SJCRH30 (cell line): ENCODE results near the gene SULT2B1. TPM values are rescaled to one million over a fixed set of nuclear protein-coding genes. Genes with fewer than 3 reads are reported as not detected.
"Not testable (repeated sequence)": the region's sequence is repeated elsewhere in the genome, so short reads cannot be mapped to it uniquely, and the experiment has no call there.

Experiments used
- DNase-seq, 2 experiments: peaks; one replicate each; pipeline ENCODE4 v3.0.0-alpha.2; 2015 to 2020
- H3K27ac ChIP-seq: fragments of 250-450 bp; sonication (Bioruptor Pico); 2 replicates; pipeline ENCODE4 v1.5.1; 2020; ENCODE audit warnings: mild to moderate bottlenecking, moderate library complexity
- H3K27me3 ChIP-seq: fragments of 250-450 bp; sonication (Bioruptor Pico); 2 replicates; pipeline ENCODE4 v1.5.1; 2020; ENCODE audit warnings: mild to moderate bottlenecking, moderate library complexity
- H3K36me3 ChIP-seq: fragments of 250-450 bp; sonication (Bioruptor Pico); 2 replicates; pipeline ENCODE4 v1.5.1; 2020; ENCODE audit warnings: mild to moderate bottlenecking, moderate library complexity
- H3K4me1 ChIP-seq: fragments of 250-450 bp; sonication (Bioruptor Pico); 2 replicates; pipeline ENCODE4 v1.5.1; 2020; ENCODE audit warnings: mild to moderate bottlenecking, moderate library complexity
- H3K4me3 ChIP-seq: fragments of 250-450 bp; sonication (Bioruptor Pico); 2 replicates; pipeline ENCODE4 v1.5.1; 2020; ENCODE audit warnings: mild to moderate bottlenecking, moderate library complexity
- H3K9me3 ChIP-seq: fragments of 250-450 bp; sonication (Bioruptor Pico); replicated peaks from 2 replicates; pipeline ENCODE4 v1.5.1; 2020; ENCODE audit warnings: mild to moderate bottlenecking, moderate library complexity
- total RNA-seq: library from RNA; depleted of rRNA; stranded (reverse); fragments of >200 nt; shearing (Covaris generic); gene quantifications from 2 replicates; pipeline ENCODE4 v1.2.3, GENCODE V29; 2014

Gene SULT2B1
- total RNA-seq, 1 experiment from 2014 or later: 0.26 TPM

- no peak overlapping the region for H3K4me3 ChIP-seq
- no peaks in the 10 kb centered on the region for H3K4me1 ChIP-seq
- no peak for DNase-seq
- no peaks in the 10 kb centered on the region for H3K27me3 ChIP-seq
- H3K36me3 ChIP-seq: no peaks in the 10 kb centered on the region
- H3K27ac ChIP-seq: no peak overlapping the region
- H3K9me3 ChIP-seq: no peaks in the 10 kb centered on the region
Measured at GRCh38 chr19:48514123-48514458, 37.9 kb upstream of the SULT2B1 start.

DNA sequence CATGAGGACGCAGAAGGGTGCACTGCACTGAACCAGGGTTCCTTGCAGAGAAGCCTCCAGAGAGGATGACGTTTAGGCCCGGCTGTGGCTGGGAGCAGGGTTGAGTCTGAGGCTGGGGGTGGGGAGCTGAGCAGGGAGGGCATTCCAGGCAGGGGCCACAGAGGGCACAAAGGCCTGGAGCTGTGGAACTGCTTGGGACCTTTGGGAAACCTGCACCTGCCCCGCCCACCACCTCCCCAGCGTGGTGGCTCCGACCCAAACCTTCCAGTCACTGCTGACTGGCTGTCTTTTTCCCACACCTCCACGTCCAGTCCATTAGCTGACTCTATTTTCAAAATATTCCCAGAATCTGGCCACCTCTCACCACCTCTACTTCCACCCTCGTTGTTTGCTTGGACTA, 35.4 kb upstream of the SULT2B1 start:
- no peaks in the 10 kb centered on the region for H3K9me3 ChIP-seq
- H3K27me3 ChIP-seq: no peaks in the 10 kb centered on the region
- no peaks in the 10 kb centered on the region for H3K36me3 ChIP-seq
- H3K4me3 ChIP-seq: no peak overlapping the region
- no peak overlapping the region for H3K27ac ChIP-seq
- no peak for DNase-seq
- H3K4me1 ChIP-seq: no peaks in the 10 kb centered on the region

DNA sequence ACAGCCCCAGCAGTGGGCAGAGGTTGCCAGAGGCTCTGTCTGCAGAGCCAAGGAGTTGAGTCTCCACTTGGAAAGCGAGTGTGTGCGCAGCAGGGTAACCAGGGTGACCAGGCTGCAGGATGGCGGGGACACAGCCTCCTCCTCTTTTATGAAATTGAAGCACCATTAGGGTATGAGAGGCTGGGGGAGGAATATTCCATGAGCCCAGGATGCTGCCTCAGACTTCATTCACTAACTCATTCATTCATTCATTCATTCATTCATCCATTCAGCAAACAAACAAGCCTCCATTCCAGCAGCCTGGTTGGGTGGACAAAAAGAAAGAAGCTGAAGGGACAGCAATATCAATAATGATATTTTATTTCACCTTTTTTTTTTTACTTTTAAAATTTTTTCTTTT, 33.8 kb upstream of the SULT2B1 start:
- no peak for DNase-seq
- Histone ChIP-seq H3K27ac (no peak overlapping the region), H3K4me3 (no peak overlapping the region), H3K27me3 (no peaks in the 10 kb centered on the region), H3K9me3 (no peaks in the 10 kb centered on the region), H3K4me1 (no peaks in the 10 kb centered on the region), H3K36me3 (no peaks in the 10 kb centered on the region)

DNA sequence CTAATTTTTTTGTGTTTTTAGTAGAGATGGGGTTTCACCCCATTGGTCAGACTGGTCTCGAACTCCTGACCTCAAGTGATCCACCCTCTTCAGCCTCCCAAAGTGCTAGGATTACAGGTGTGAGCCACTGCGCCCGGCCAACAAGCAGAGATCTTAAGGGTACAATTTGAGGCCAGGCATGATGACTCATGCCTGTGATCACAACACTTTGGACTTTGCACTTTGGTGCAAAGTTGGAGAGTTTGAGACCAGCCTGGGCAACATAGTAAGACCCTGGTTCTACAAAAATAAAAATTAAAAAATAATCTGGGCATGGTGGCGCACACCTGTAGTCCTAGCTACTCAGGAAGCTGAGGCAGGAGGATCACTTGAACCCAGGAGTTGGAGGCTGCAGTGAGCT, 32.5 kb upstream of the SULT2B1 start:
- not testable (repeated sequence) for DNase-seq, H3K27me3 ChIP-seq, H3K4me1 ChIP-seq, H3K4me3 ChIP-seq, H3K9me3 ChIP-seq, H3K27ac ChIP-seq, H3K36me3 ChIP-seq

DNA sequence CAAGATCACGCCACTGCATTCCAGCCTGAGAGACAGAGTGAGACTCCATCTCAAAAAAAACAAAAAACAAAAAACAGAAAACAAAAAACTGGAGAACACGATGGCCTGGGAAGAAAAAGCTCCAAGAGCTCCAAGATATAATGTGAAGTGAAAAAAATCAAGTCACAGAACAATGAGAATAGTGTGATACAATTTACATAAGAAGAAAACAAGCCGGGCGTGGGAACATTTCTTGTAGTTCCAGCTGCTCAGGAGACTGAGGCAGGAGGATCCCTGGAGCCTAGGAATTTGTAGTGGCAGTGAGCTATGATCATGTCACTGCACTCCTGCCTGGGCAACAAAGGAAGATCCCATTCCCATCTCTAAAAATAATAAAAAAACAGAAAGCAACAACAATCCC, 31.8 kb upstream of the SULT2B1 start:
- H3K9me3 ChIP-seq: no peaks in the 10 kb centered on the region
- no peak overlapping the region for H3K4me3 ChIP-seq
- H3K27me3 ChIP-seq: no peaks in the 10 kb centered on the region

DNA sequence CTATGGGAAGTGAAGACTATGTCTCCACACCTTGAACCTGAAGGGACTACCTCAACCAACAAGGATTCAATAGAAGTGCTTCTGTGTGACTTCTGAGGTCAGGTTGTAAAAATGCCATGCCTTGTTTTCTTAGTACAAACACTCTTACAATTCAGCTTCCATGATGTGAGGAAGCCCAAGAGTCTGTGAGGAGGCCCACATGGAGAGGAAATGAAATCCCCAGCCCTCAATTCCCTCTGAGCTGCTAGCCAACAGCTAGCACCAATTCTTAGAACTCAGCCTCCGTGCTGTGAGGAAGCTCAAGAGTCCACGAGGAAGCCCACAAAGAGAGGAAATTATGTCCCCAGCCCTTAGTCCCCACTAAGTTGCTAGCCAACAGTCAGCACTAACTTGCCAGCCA, 27.8 kb upstream of the SULT2B1 start:
- no peaks in the 10 kb centered on the region for H3K4me1 ChIP-seq
- H3K9me3 ChIP-seq: no peaks in the 10 kb centered on the region
- no peak overlapping the region for H3K27ac ChIP-seq
- no peak overlapping the region for H3K4me3 ChIP-seq
- DNase-seq: no peak
- H3K27me3 ChIP-seq: no peaks in the 10 kb centered on the region
- no peaks in the 10 kb centered on the region for H3K36me3 ChIP-seq

More for the DNA sequence above, 31.8 kb upstream of the SULT2B1 start:
- no peak for DNase-seq
- Histone ChIP-seq H3K36me3 (no peaks in the 10 kb centered on the region), H3K4me1 (no peaks in the 10 kb centered on the region), H3K27ac (no peak overlapping the region)

- Histone ChIP-seq H3K4me1 (no peaks in the 10 kb centered on the region), H3K27me3 (no peaks in the 10 kb centered on the region), H3K27ac (no peak overlapping the region), H3K9me3 (no peaks in the 10 kb centered on the region), H3K36me3 (no peaks in the 10 kb centered on the region), H3K4me3 (no peak overlapping the region)
- no peak for DNase-seq
Measured at GRCh38 chr19:48524732-48525131, 27.2 kb upstream of the SULT2B1 start.

DNA sequence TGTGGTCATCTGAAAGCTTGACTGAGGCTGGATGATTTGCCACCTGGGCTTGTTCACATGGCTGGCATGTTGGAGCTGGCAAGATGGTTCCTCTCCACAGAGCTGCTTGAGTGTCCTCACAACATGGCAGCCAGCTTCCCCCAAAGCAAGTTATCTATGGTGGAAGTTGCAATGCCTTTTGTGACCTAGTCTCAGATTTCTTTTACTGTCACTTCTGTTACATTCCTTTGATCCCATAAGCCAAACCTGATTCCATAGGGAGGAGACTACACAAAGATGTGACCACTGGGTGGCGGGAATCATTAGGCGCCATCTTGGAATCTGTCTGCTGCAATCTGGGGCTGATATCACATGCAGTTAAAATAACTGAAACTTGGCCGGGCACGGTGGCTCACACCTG, 22.8 kb upstream of the SULT2B1 start:
- Histone ChIP-seq H3K4me3 (no peak overlapping the region), H3K27ac (no peak overlapping the region), H3K36me3 (no peaks in the 10 kb centered on the region), H3K27me3 (peaks cover 3% of the 10 kb centered on the region; the same call in 1 of the 2 replicates), H3K4me1 (no peaks in the 10 kb centered on the region), H3K9me3 (no peaks in the 10 kb centered on the region)
- no peak for DNase-seq

DNA sequence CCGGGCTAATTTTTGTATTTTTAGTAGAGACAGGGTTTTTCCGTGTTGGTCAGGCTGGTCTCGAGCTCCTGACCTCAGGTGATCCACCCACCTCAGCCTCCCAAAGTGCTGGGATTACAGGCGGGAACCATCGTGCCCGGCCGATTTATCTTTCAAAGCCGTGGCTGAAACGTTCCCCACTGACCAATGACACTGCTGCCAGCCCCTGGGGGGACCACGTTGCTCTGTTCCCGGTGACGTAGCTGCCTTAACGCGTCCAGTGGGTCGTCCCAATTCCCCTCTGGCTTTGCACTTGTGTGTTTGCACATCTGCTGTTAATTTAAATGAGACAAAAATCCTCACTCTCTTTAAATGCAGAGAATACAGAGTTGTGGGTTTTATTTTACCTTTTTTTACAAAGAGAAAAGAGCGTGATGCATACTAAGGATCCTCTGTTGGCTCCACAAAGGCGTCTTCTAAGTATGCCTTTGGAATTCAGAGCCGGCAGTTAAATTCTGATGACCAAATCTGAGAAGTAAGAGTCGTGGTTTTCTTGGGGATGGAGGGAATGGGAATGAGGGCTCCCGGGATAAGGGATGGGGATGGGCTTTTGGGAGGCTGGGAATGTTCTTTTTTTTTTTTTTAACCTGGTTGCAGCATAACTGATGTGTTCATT, 21.8 kb upstream of the SULT2B1 start:
- Histone ChIP-seq H3K4me3 (no peak overlapping the region), H3K36me3 (no peaks in the 10 kb centered on the region), H3K27me3 (peaks cover 10% of the 10 kb centered on the region; the same call in 1 of the 2 replicates), H3K9me3 (no peaks in the 10 kb centered on the region), H3K27ac (no peak overlapping the region), H3K4me1 (no peaks in the 10 kb centered on the region)
- no peak for DNase-seq

DNA sequence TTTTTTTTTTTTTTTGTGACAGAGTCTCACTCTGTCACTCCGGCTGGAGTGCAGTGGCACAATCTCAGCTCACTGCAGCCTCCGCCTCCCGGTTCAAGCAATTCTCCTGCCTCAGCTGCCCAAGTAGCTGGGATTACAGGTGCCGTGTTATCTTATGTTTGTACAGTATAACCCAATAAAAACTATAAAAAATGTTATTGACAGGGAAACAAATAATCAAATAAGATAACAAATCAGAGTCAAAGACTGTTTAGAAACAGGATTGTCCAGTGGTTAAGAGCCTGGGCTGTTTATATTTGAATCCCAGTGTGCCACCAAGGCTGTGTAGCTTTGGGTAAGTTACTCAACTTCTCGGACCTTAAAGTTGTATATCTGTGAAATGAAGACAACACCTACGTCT, 21.2 kb upstream of the SULT2B1 start:
- H3K27me3 ChIP-seq: peaks cover 10% of the 10 kb centered on the region; the same call in 1 of the 2 replicates
- no peaks in the 10 kb centered on the region for H3K9me3 ChIP-seq
- H3K4me1 ChIP-seq: no peaks in the 10 kb centered on the region
- no peaks in the 10 kb centered on the region for H3K36me3 ChIP-seq
- no peak overlapping the region for H3K27ac ChIP-seq
- DNase-seq: no peak
- H3K4me3 ChIP-seq: no peak overlapping the region

DNA sequence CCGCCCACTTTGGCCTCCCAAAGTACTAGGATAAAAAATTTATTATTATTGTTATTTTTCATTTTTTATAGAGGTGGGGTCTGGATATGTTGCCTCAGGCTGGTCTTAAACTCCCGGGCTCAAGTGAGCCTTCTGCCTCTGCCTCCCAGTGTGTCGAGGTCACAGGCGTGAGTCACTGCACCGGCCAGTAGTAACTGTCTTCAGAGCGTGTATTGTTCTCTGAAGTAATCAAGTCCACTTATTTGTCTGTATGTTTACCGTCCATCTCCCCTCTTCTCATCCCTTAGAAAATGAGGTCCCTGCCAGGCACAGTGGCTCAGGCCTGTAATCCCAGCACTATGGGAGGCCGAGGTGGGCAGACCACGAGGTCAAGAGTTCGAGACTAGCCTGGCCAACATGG, 18.2 kb upstream of the SULT2B1 start:
- Histone ChIP-seq H3K27ac (no peak overlapping the region), H3K4me1 (no peaks in the 10 kb centered on the region), H3K4me3 (no peak overlapping the region), H3K27me3 (peaks cover 10% of the 10 kb centered on the region; the same call in 1 of the 2 replicates), H3K36me3 (no peaks in the 10 kb centered on the region), H3K9me3 (no peaks in the 10 kb centered on the region)
- no peak for DNase-seq

DNA sequence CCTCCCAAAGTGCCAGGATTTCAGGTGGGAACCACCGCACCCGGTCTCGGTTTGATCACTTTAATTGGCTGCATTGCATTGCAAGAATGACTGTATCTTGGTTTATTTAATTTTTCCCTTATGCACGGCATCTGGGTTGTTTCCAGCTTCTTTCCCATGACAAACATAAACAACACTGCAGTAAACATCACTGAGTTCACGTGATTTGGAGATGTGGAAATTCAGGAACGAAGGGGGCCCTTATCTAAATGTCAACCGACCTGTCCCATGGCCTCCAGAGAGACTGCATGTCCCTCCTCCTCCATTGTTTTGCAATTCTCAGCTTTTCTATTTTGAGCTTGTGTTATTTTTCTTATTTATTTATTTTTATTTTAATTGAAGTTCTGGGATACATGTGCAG, 14.4 kb upstream of the SULT2B1 start:
- no peaks in the 10 kb centered on the region for H3K4me1 ChIP-seq
- no peak for DNase-seq

DNA sequence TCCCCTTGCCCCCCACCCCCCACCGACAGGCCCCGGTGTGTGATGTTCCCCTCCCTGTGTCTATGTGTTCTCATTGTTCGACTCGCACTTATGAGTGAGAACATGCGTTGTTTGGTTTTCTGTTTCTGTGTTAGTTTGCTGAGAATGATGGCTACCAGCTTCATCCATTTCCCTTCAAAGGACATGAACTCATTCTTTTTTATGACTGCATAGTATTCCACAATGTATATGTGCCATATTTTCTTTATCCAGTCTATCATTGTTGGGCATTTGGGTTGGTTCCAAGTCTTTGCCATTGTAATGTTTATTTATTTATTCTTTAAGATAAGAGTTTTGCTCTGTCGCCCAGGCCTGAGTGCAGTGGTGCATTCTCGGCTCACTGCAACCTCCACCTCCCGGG, 13.9 kb upstream of the SULT2B1 start:
- H3K36me3 ChIP-seq, H3K4me1 ChIP-seq, H3K9me3 ChIP-seq, H3K4me3 ChIP-seq, H3K27me3 ChIP-seq, DNase-seq, H3K27ac ChIP-seq: not testable (repeated sequence)

More for the DNA sequence above, 14.4 kb upstream of the SULT2B1 start:
- H3K9me3 ChIP-seq: no peaks in the 10 kb centered on the region
- H3K4me3 ChIP-seq: no peak overlapping the region
- H3K36me3 ChIP-seq: no peaks in the 10 kb centered on the region
- no peak overlapping the region for H3K27ac ChIP-seq
- H3K27me3 ChIP-seq: peaks cover 10% of the 10 kb centered on the region; the same call in 1 of the 2 replicates

DNA sequence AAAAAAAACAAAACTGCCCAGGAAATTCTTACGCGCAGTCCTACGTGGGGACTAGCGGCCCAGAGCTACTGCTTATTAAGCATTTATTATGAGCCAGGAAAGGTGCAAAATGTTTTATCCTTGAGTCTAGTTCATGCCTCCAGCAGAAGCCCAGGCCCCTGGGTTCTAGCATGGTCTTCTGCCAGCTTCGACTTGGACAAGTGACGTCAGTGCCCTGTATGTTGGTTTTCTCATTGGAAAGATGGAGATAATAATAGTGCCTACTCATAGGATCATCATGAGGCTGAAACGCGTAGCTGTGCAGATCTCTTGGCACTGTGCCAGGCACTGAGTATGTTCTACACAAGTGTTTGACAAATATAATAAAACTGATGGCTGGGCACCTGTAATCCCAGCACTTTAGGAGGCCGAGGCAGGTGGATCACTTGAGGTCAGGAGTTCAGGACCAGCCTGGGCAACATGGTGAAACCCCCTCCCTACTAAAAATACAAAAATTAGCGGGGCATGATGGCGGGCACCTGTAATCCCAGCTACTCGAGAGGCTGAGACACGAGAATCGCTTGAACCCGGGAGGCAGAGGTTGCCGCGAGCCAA, 12.4 kb upstream of the SULT2B1 start:
- Histone ChIP-seq H3K27ac (no peak overlapping the region), H3K36me3 (no peaks in the 10 kb centered on the region), H3K4me1 (no peaks in the 10 kb centered on the region; the same call in 1 of the 2 replicates), H3K27me3 (peaks cover 2% of the 10 kb centered on the region; the same call in 1 of the 2 replicates), H3K9me3 (no peaks in the 10 kb centered on the region), H3K4me3 (no peak overlapping the region)
- DNase-seq: peak; percentile 36 to 56

DNA sequence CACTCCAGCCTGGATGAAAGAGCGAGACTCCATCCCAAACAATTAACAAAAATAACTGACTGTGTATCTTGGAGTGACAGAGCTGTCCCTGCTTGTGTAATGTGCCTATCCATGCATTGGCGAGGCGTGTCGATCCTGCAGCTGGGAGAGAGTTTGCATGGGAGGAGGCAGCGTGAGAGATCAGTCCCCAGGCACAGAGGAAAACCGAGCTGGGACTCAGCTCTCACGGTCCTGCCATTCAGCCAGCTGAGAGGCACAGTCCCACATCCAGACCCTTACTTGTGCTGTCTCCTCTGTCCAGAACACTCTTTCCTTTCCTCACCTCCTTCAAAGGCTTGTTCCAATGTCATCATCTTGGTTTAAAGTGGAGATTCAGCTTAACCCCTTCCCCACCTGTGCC, 11.9 kb upstream of the SULT2B1 start:
- Histone ChIP-seq H3K27ac (no peak overlapping the region), H3K27me3 (no peaks in the 10 kb centered on the region), H3K9me3 (no peaks in the 10 kb centered on the region), H3K4me3 (no peak overlapping the region), H3K36me3 (no peaks in the 10 kb centered on the region), H3K4me1 (no peaks in the 10 kb centered on the region; the same call in 1 of the 2 replicates)
- DNase-seq: no peak

DNA sequence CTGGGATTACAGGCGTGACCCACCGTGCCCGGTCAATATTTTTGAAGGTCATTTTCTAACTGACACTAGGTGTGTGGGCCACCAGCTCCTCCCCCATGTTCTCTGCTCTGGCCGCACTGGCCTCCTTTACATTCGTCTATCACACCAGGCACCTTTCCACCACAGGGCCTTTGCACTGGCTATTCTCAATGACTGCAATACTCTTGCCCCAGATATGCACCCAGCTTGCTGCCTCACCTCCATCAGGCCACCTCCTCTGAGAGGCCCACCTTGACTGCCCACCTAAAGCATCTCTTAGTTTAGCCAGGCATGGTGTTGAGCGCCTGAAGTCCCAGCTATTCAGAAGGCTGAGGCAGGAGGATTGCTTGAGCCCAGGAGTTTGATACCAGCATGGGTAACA, 10.2 kb upstream of the SULT2B1 start:
- Histone ChIP-seq H3K27me3 (no peaks in the 10 kb centered on the region), H3K27ac (no peak overlapping the region), H3K4me1 (no peaks in the 10 kb centered on the region; the same call in 1 of the 2 replicates), H3K9me3 (no peaks in the 10 kb centered on the region), H3K4me3 (no peak overlapping the region), H3K36me3 (no peaks in the 10 kb centered on the region)
- DNase-seq: no peak
